HepG2 (cell line): ENCODE data around the gene RPTOR. TPM values are rescaled to one million over a fixed set of nuclear protein-coding genes. Genes with fewer than 3 reads are reported as not detected.

Experiments
- ATAC-seq: fragments of 200-7000 bp; cut with Tn5 transposase; 3 replicates; pipeline ENCODE4 v1.9.1; 2020; ENCODE audit warnings: mild to moderate bottlenecking, moderate library complexity
- BruUV-seq: library from RNA; stranded (reverse); fragments of 400-500 nt; replicated peaks from 2 replicates; lab custom pipeline; 2021; lab: Mats Ljungman, UMichigan
- CTCF ChIA-PET: fragments of 300-600 bp; formaldehyde crosslinking; extraction: SDS; loops from one replicate; lab custom pipeline; 2021; ENCODE audit warnings: low total read pairs, inconsistent platforms, low intra/inter-chr PET ratio; lab: Yijun Ruan, JAX
- POLR2A ChIA-PET: fragments of 350-600 bp; sonication (Branson Sonifier 250); formaldehyde crosslinking; loops from one replicate; lab custom pipeline; 2020; ENCODE audit warnings: antibody characterized with exemption, inconsistent platforms; lab: Yijun Ruan, JAX
- DNase-seq: peaks from one replicate; pipeline ENCODE4 v3.0.0-alpha.2; 2015; ENCODE audit warnings: low spot score
- FAIRE-seq: peaks from 3 replicates; lab custom pipeline; 2011; peaks lifted over from hg19 to GRCh38; lab: Jason Lieb, UNC
- H2AFZ ChIP-seq: one replicate; pipeline ENCODE4 v1.6.1; 2011; ENCODE audit warnings: low read length, inconsistent platforms
- H3K27ac ChIP-seq: fragments of 300-600 bp; 3 replicates; pipeline ENCODE4 v1.8.0; 2011; ENCODE audit warnings: mixed run types, mild to moderate bottlenecking, mixed read lengths, low read length, inconsistent platforms; ENCODE audit not compliant: insufficient read depth; ENCODE audit errors: extremely low read length
- H3K27me3 ChIP-seq, 2 experiments: fragments of 200-600 bp in 1 of 2; 2 replicates in 1 of 2; 3 replicates in 1 of 2; pipeline versions ENCODE4 v1.6.0 to v1.8.0; 2011; ENCODE audit warnings: low read length in 2 of 2, mild to moderate bottlenecking in 2 of 2, moderate library complexity in 2 of 2, inconsistent platforms in 1 of 2; ENCODE audit not compliant: insufficient read depth in 2 of 2, control insufficient read depth in 1 of 2
- H3K36me3 ChIP-seq, 2 experiments: fragments of 200-600 bp in 1 of 2; replicated peaks in 1 of 2; 2 replicates in 1 of 2; 3 replicates in 1 of 2; pipeline versions ENCODE4 v1.5.1 to v1.8.0; 2011; ENCODE audit warnings: low read length in 2 of 2, inconsistent platforms in 1 of 2; ENCODE audit not compliant: insufficient read depth in 2 of 2, control insufficient read depth in 1 of 2
- H3K4me1 ChIP-seq: 2 replicates; pipeline ENCODE4 v1.5.1; 2012; ENCODE audit warnings: low read length, inconsistent platforms; ENCODE audit not compliant: insufficient read depth
- H3K4me2 ChIP-seq: 2 replicates; pipeline ENCODE4 v1.6.0; 2011; ENCODE audit warnings: low read depth, low read length, inconsistent platforms
- H3K4me3 ChIP-seq, 3 experiments: fragments of 200-600 bp in 1 of 3; sonication (generic), shearing (Covaris generic) in 1 of 3; replicated peaks in 1 of 3; 2 replicates each; pipeline ENCODE4 v1.5.1; 2011 to 2016; ENCODE audit warnings: low read length in 3 of 3, inconsistent platforms in 2 of 3, low read depth in 2 of 3, mild to moderate bottlenecking in 2 of 3, control low read depth in 1 of 3, mixed read lengths in 1 of 3; ENCODE audit not compliant: insufficient read depth in 1 of 3
- H3K79me2 ChIP-seq: one replicate; pipeline ENCODE4 v1.6.1; 2011; ENCODE audit warnings: low read length, inconsistent platforms; ENCODE audit not compliant: insufficient read depth
- H3K9ac ChIP-seq: 2 replicates; pipeline ENCODE4 v1.6.0; 2011; ENCODE audit warnings: mild to moderate bottlenecking, low read depth, low read length, inconsistent platforms; ENCODE audit not compliant: insufficient read depth
- H3K9me3 ChIP-seq: 2 replicates; pipeline ENCODE4 v1.5.1; 2012; ENCODE audit warnings: mild to moderate bottlenecking, low read length
- H4K20me1 ChIP-seq: 2 replicates; pipeline ENCODE4 v1.6.0; 2011; ENCODE audit warnings: inconsistent platforms, mild to moderate bottlenecking, low read length, moderate library complexity; ENCODE audit not compliant: insufficient read depth
- EED ChIP-seq: sonication (generic); formaldehyde crosslinking; IDR thresholded peaks from 2 replicates; pipeline ENCODE4 v1.5.0; 2020; ENCODE audit warnings: mild to moderate bottlenecking, missing genetic modification reagents
- PAXIP1 ChIP-seq: sonication (generic); formaldehyde crosslinking; conservative IDR thresholded peaks from 2 replicates; pipeline ENCODE4 v1.4.0; 2020; ENCODE audit warnings: mild to moderate bottlenecking, missing genetic modification reagents, moderate library complexity
- RARA ChIP-seq: IDR thresholded peaks from 2 replicates; pipeline ENCODE4 v1.6.1; 2016; ENCODE audit warnings: missing genetic modification reagents, missing compliant biosample characterization
- SATB2 ChIP-seq: sonication (generic); formaldehyde crosslinking; IDR thresholded peaks from 2 replicates; pipeline ENCODE4 v1.5.0; 2020; ENCODE audit warnings: missing genetic modification reagents
- U2AF1 ChIP-seq: fragments of 200-400 bp; formaldehyde crosslinking; optimal IDR thresholded peaks from 2 replicates; pipeline ENCODE3; 2017; ENCODE audit warnings: mild to moderate bottlenecking, low read depth, low read length
- ZFY ChIP-seq: sonication (generic); formaldehyde crosslinking; IDR thresholded peaks from 2 replicates; pipeline ENCODE4 v1.4.0; 2020; ENCODE audit warnings: missing genetic modification reagents
- ZNF383 ChIP-seq: sonication (generic); formaldehyde crosslinking; IDR thresholded peaks from 2 replicates; pipeline ENCODE4 v1.4.0; 2020; ENCODE audit warnings: missing genetic modification reagents, mild to moderate bottlenecking, borderline replicate concordance
- ZNF569 ChIP-seq: sonication (generic); formaldehyde crosslinking; IDR thresholded peaks from 2 replicates; pipeline ENCODE4 v1.5.0; 2020; ENCODE audit warnings: mild to moderate bottlenecking, missing genetic modification reagents, moderate library complexity, borderline replicate concordance
- WGBS: methylation state at CpG from one replicate; pipeline ENCODE4 v1.1.6; 2017; ENCODE audit warnings: low lambda C conversion rate; 5-methylcytosine and 5-hydroxymethylcytosine counted together
- in situ Hi-C: cut with HindIII; loops from 2 replicates; pipeline ENCODE4 v1.10.0; 2017; ENCODE audit warnings: low pct_unique_long_range_greater_than_20kb; ENCODE audit not compliant: extremely low pct_ligation_motif_present
- intact Hi-C: fragments of 100-400 bp; cut with micrococcal nuclease; formaldehyde crosslinking; loops from one replicate; pipeline ENCODE4 v1.10.0; 2022; ENCODE audit not compliant: unreplicated experiment
- polyA plus RNA-seq, 8 experiments: library from polyadenylated mRNA; depleted of rRNA in 3 of 8; stranded (reverse) in 7 of 8; unstranded in 1 of 8; fragments of >200 nt; fragmentation: Illumina TruSeq in 4 of 8; extraction: Trizol in 4 of 8; gene quantifications; 2 replicates each; pipeline versions ENCODE4 v1.2.1 to v1.2.3, GENCODE V29; 2011 to 2016; ENCODE audit warnings: low read depth in 4 of 8, missing spikeins in 1 of 8, mixed read lengths in 1 of 8; ENCODE audit not compliant: insufficient read depth in 1 of 8
- total RNA-seq, 5 experiments: library from RNA; depleted of rRNA; stranded (reverse); fragments of >200 nt; fragmentation: Illumina TruSeq; extraction: Trizol; gene quantifications; 2 replicates each; pipeline ENCODE4 v1.2.3, GENCODE V29; 2016; ENCODE audit warnings: low read depth in 1 of 5
- TF ChIP-seq, protein P1 (sequence below): sonication (generic); formaldehyde crosslinking; IDR thresholded peaks from 2 replicates; pipeline ENCODE4 v1.5.0; 2020; ENCODE audit warnings: mild to moderate bottlenecking, missing genetic modification reagents

The RPTOR gene
- total and polyA plus RNA-seq, 2 of the 13 experiments (the other 11 are each of a cell fraction or from before 2014, with no cell fraction given) = 6.6 to 25.3 TPM

GRCh38 chr17:80898716-80899115 is 354.1 kb downstream of the RPTOR start:
- DNase-seq = no peak
- no peak for FAIRE-seq
- ChIA-PET POLR2A (no interaction called here), CTCF (no interaction called here)
- BruUV-seq = no TSS peak
- H3K9ac ChIP-seq = no peak overlapping the region
- ATAC-seq = no peak
- peaks cover 30 to 63% of the 10 kb centered on the region in 2 experiments for H3K36me3 ChIP-seq
- H4K20me1 ChIP-seq = no peaks in the 10 kb centered on the region
- H3K9me3 ChIP-seq = no peaks in the 10 kb centered on the region
- H3K4me1 ChIP-seq = no peaks in the 10 kb centered on the region
- H3K4me3 ChIP-seq = no peak overlapping the region
- no peaks in the 10 kb centered on the region for H3K27me3 ChIP-seq
- H3K4me2 ChIP-seq = no peak overlapping the region
- WGBS = 98% methylated on average over 13 of the region's 13 CpGs
- no peak overlapping the region for H3K27ac ChIP-seq
- H3K79me2 ChIP-seq = no peaks in the 10 kb centered on the region
- intact Hi-C loops (no loop called here), in situ Hi-C loops (no loop called here)
- no peak overlapping the region for H2AFZ ChIP-seq
- TF ChIP-seq ZNF383 (CRISPR knock-in tag) = no peak
- no peak for TF ChIP-seq RARA (CRISPR knock-in tag)
- TF ChIP-seq ZNF569 = no peak
- no peak for TF ChIP-seq U2AF1
- TF ChIP-seq, protein P1, sequence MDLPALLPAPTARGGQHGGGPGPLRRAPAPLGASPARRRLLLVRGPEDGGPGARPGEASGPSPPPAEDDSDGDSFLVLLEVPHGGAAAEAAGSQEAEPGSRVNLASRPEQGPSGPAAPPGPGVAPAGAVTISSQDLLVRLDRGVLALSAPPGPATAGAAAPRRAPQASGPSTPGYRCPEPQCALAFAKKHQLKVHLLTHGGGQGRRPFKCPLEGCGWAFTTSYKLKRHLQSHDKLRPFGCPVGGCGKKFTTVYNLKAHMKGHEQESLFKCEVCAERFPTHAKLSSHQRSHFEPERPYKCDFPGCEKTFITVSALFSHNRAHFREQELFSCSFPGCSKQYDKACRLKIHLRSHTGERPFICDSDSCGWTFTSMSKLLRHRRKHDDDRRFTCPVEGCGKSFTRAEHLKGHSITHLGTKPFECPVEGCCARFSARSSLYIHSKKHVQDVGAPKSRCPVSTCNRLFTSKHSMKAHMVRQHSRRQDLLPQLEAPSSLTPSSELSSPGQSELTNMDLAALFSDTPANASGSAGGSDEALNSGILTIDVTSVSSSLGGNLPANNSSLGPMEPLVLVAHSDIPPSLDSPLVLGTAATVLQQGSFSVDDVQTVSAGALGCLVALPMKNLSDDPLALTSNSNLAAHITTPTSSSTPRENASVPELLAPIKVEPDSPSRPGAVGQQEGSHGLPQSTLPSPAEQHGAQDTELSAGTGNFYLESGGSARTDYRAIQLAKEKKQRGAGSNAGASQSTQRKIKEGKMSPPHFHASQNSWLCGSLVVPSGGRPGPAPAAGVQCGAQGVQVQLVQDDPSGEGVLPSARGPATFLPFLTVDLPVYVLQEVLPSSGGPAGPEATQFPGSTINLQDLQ (CRISPR knock-in tag) = no peak
- no peak for TF ChIP-seq PAXIP1 (CRISPR knock-in tag)
- TF ChIP-seq EED (CRISPR knock-in tag) = no peak
- TF ChIP-seq SATB2 (CRISPR knock-in tag) = no peak
- TF ChIP-seq ZFY = no peak
